Upper lobe of left lung (tissue), 6 donors: ENCODE measurements around the gene M1AP. TPM values are rescaled to one million over a fixed set of nuclear protein-coding genes. Genes with fewer than 3 reads are reported as not detected.

Experiments
- ATAC-seq, 2 donors: fragments of 200-7000 bp; cut with Tn5 transposase; one replicate each; pipeline ENCODE4 v1.9.1; 2022; ENCODE audit warnings: mild to moderate bottlenecking in 2 of 2, moderate library complexity in 2 of 2; ENCODE audit not compliant: low FRiP score in 2 of 2
- DNase-seq, 2 donors: peaks; one replicate each; pipeline ENCODE4 v3.0.0-alpha.2; 2019 to 2020
- H3K27ac ChIP-seq, 4 donors: fragments of 200-600 bp; sonication (generic); one replicate each; pipeline ENCODE4 v1.5.1; 2016 to 2019
- H3K27me3 ChIP-seq, 4 donors: fragments of 200-600 bp; sonication (generic); one replicate each; pipeline ENCODE4 v1.5.1; 2017 to 2019
- H3K36me3 ChIP-seq, 4 donors: fragments of 200-600 bp; sonication (generic); one replicate each; pipeline ENCODE4 v1.5.1; 2016 to 2019
- H3K4me1 ChIP-seq, 4 donors: fragments of 200-600 bp; sonication (generic); one replicate each; pipeline ENCODE4 v1.5.1; 2018 to 2019
- H3K4me3 ChIP-seq, 4 donors: fragments of 200-600 bp; sonication (generic); one replicate each; pipeline ENCODE4 v1.5.1; 2017 to 2019; ENCODE audit warnings: mild to moderate bottlenecking in 2 of 4, moderate library complexity in 1 of 4
- H3K9me3 ChIP-seq, 4 donors: fragments of 200-600 bp; sonication (generic); one replicate each; pipeline ENCODE4 v1.5.1; 2018 to 2019
- EP300 ChIP-seq, 4 donors: sonication (generic); formaldehyde crosslinking; IDR thresholded peaks; one replicate each; pipeline ENCODE4 v1.5.1; 2017; ENCODE audit warnings: antibody characterized with exemption in 4 of 4, control low read depth in 2 of 4
- POLR2A ChIP-seq, 4 donors: fragments of 450-650 bp; IDR thresholded peaks; one replicate each; pipeline ENCODE4 v1.5.1; 2016 to 2017; ENCODE audit warnings: antibody characterized with exemption in 4 of 4, mild to moderate bottlenecking in 2 of 4
- POLR2AphosphoS5 ChIP-seq, 2 donors: sonication (generic); formaldehyde crosslinking; IDR thresholded peaks; one replicate each; pipeline ENCODE4 v1.5.1; 2017; ENCODE audit warnings: antibody characterized with exemption in 2 of 2
- WGBS, 2 donors: methylation state at CpG; one replicate each; pipeline ENCODE4 v1.1.5; 2017 to 2018; 5-methylcytosine and 5-hydroxymethylcytosine counted together
- total RNA-seq, 6 donors: library from RNA; depleted of rRNA in 4 of 6; stranded (reverse); fragments of >200 nt in 4 of 6; gene quantifications; one replicate each; pipeline versions ENCODE4 v1.1.0 to v1.2.1, GENCODE V29; 2016 to 2021
- TF ChIP-seq, protein P1 (sequence below), 6 experiments: fragments of 450-650 bp in 4 of 6; fragments of 200-600 bp in 2 of 6; sonication (generic) in 2 of 6; IDR thresholded peaks; one replicate each; pipeline ENCODE4 v1.5.1; 2016 to 2019; ENCODE audit warnings: antibody characterized with exemption in 6 of 6
- donor health status: DM: no; HTN: no; CAD: no; lungs with moderate emphysema.
- donor health status: DM: no; HTN: yes; CAD: no; lungs with severe emphysema.

M1AP gene
- total RNA-seq, 6 donors from 2014 or later: 0.91 to 6.3 (median 2.2) TPM; not detected in 2

GRCh38 chr2:74511104-74511989, 136.8 kb downstream of the M1AP start:
- ATAC-seq: no peak
- 28 to 42% methylated on average over 11 of the region's 11 CpGs for WGBS, 2 donors
- H3K36me3 ChIP-seq: no peaks in the 10 kb centered on the region
- no peak overlapping the region for H3K27ac ChIP-seq
- TF ChIP-seq, protein P1, sequence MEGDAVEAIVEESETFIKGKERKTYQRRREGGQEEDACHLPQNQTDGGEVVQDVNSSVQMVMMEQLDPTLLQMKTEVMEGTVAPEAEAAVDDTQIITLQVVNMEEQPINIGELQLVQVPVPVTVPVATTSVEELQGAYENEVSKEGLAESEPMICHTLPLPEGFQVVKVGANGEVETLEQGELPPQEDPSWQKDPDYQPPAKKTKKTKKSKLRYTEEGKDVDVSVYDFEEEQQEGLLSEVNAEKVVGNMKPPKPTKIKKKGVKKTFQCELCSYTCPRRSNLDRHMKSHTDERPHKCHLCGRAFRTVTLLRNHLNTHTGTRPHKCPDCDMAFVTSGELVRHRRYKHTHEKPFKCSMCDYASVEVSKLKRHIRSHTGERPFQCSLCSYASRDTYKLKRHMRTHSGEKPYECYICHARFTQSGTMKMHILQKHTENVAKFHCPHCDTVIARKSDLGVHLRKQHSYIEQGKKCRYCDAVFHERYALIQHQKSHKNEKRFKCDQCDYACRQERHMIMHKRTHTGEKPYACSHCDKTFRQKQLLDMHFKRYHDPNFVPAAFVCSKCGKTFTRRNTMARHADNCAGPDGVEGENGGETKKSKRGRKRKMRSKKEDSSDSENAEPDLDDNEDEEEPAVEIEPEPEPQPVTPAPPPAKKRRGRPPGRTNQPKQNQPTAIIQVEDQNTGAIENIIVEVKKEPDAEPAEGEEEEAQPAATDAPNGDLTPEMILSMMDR (IDR thresholded peaks at IDR 0.05): no peak
- TF ChIP-seq POLR2AphosphoS5 (IDR thresholded peaks at IDR 0.05): no peak
- no peak for TF ChIP-seq EP300 (IDR thresholded peaks at IDR 0.05)
- no peak for TF ChIP-seq POLR2A (IDR thresholded peaks at IDR 0.05)
- no peaks in the 10 kb centered on the region for H3K9me3 ChIP-seq
- H3K4me3 ChIP-seq: no peak overlapping the region
- peaks cover 6 to 50% (median 40%) of the 10 kb centered on the region in 4 donors for H3K27me3 ChIP-seq
- peaks cover 35 to 43% (median 39%) of the 10 kb centered on the region in 4 donors for H3K4me1 ChIP-seq
- no peak for DNase-seq

- Histone ChIP-seq H3K27me3 (peaks cover 6 to 40% (median 30%) of the 10 kb centered on the region in 4 donors), H3K9me3 (no peaks in the 10 kb centered on the region), H3K4me3 (no peak overlapping the region), H3K27ac (no peak overlapping the region), H3K4me1 (peaks cover 35 to 43% (median 39%) of the 10 kb centered on the region in 4 donors), H3K36me3 (peaks cover 0 to 10% (median under 1%) of the 10 kb centered on the region in 4 donors)
- DNase-seq (no peak), ATAC-seq (no peak)
- WGBS, 2 donors: 71 to 88% methylated on average over 4 of the region's 4 CpGs
- TF ChIP-seq, protein P1 (IDR thresholded peaks at IDR 0.05): no peak
- TF ChIP-seq POLR2A (IDR thresholded peaks at IDR 0.05): no peak
- TF ChIP-seq POLR2AphosphoS5 (IDR thresholded peaks at IDR 0.05): no peak
- TF ChIP-seq EP300 (IDR thresholded peaks at IDR 0.05): no peak
Observed at GRCh38 chr2:74510272-74510671, 137.9 kb downstream of the M1AP start.

GRCh38 chr2:74507926-74508520, 140.1 kb downstream of the M1AP start:
- 19 to 27% methylated on average over 15 to 36 of the region's 38 CpGs for WGBS, 2 donors
- H3K4me1 ChIP-seq: peaks cover 33 to 49% (median 39%) of the 10 kb centered on the region in 4 donors
- H3K27me3 ChIP-seq: peaks cover 0 to 17% (median 7%) of the 10 kb centered on the region in 4 donors

More at GRCh38 chr2:74507926-74508520, 140.1 kb downstream of the M1AP start:
- Histone ChIP-seq H3K36me3 (peaks cover 0 to 22% (median 6%) of the 10 kb centered on the region in 4 donors), H3K4me3 (peak overlapping the region; percentile 44 to 82 (median 56)), H3K9me3 (no peaks in the 10 kb centered on the region), H3K27ac (peak overlapping the region; percentile 96 to 100 (median 98))
- DNase-seq: peak; percentile 40 to 82
- ATAC-seq: peak in 1 of 2 donors; percentile 27
- TF ChIP-seq POLR2AphosphoS5 (IDR thresholded peaks at IDR 0.05): no peak
- TF ChIP-seq, protein P1 (IDR thresholded peaks at IDR 0.05): no peak
- TF ChIP-seq POLR2A (IDR thresholded peaks at IDR 0.05): no peak
- TF ChIP-seq EP300 (IDR thresholded peaks at IDR 0.05): no peak

Other genes with a start within 250 kb of the M1AP start
- gene C2orf81, start 226.7 kb downstream of the M1AP start, total RNA-seq: 10 to 100 TPM in 2 of 6 donors, 1 to 10 TPM in 4; 2.6 to 12.3 (median 5.7) TPM
- 10 to 100 TPM in 4 of 6 donors, 1 to 10 TPM in 2; 8.4 to 28.2 (median 13.3) TPM for gene WDR54, start 226.6 kb downstream of the M1AP start, total RNA-seq
- gene RTKN, start 206.4 kb downstream of the M1AP start, total RNA-seq: 10 to 100 TPM; 26.7 to 95.3 (median 34.0) TPM
- gene INO80B, start 193.2 kb downstream of the M1AP start, total RNA-seq: 10 to 100 TPM; 12.6 to 85.9 (median 32.5) TPM
- gene WBP1, start 189.9 kb downstream of the M1AP start, total RNA-seq: 100 to 1,000 TPM in 1 of 6 donors, 10 to 100 TPM in 5; 34.7 to 109 (median 51.3) TPM
- gene MOGS, start 182.9 kb downstream of the M1AP start, total RNA-seq: 10 to 100 TPM; 57.8 to 80.8 (median 63.1) TPM
- gene MRPL53, start 175.7 kb downstream of the M1AP start, total RNA-seq: 10 to 100 TPM; 19.9 to 87.1 (median 30.1) TPM
- gene CCDC142, start 165.3 kb downstream of the M1AP start, total RNA-seq: 10 to 100 TPM; 14.8 to 67.1 (median 19.8) TPM
- gene TTC31, start 165.2 kb downstream of the M1AP start, total RNA-seq: 100 to 1,000 TPM in 1 of 6 donors, 10 to 100 TPM in 5; 18.2 to 127 (median 27.3) TPM
- gene LBX2, start 148.7 kb downstream of the M1AP start, total RNA-seq: 1 to 10 TPM; 1.3 to 8.4 (median 2.4) TPM
- 10 to 100 TPM; 15.4 to 43.2 (median 34.6) TPM for gene PCGF1, start 140.6 kb downstream of the M1AP start, total RNA-seq
- gene TLX2, start 133.9 kb downstream of the M1AP start, total RNA-seq: 1 to 10 TPM in 1 of 6 donors, under 1 TPM in 1, not detected in 4; 0.26 to 2.6 TPM
- under 1 TPM in 3 of 6 donors, not detected in 3; 0.26 to 0.37 (median 0.33) TPM for gene DQX1, start 122.1 kb downstream of the M1AP start, total RNA-seq
- gene AUP1, start 118.6 kb downstream of the M1AP start, total RNA-seq: 100 to 1,000 TPM in 4 of 6 donors, 10 to 100 TPM in 2; 93.4 to 337 (median 125) TPM
- 10 to 100 TPM; 11.8 to 36.9 (median 27.2) TPM for gene HTRA2, start 118.4 kb downstream of the M1AP start, total RNA-seq
- gene LOXL3, start 94.4 kb downstream of the M1AP start, total RNA-seq: 10 to 100 TPM in 3 of 6 donors, 1 to 10 TPM in 3; 3.6 to 28.3 (median 10.3) TPM
- gene DOK1, start 93.6 kb downstream of the M1AP start, total RNA-seq: 10 to 100 TPM; 13.7 to 49.2 (median 38.0) TPM
- 10 to 100 TPM in 3 of 6 donors, 1 to 10 TPM in 3; 6.3 to 15.3 (median 10.1) TPM for gene SEMA4F, start 5.9 kb upstream of the M1AP start, total RNA-seq
- 10 to 100 TPM; 29.0 to 98.8 (median 39.7) TPM for gene HK2, start 185.8 kb upstream of the M1AP start, total RNA-seq